Adrenal gland (tissue), 12 donors: ENCODE results near the gene HOXD8. TPM values are rescaled to one million over a fixed set of nuclear protein-coding genes. Genes with fewer than 3 reads are reported as not detected.

Source experiments
- DNase-seq, 7 donors: peaks; one replicate each; pipeline ENCODE4 v3.0.0-alpha.2; 2019 to 2020
- H3K27ac ChIP-seq, 5 donors: fragments of 200-600 bp; sonication (generic) in 4 of 5; 1 replicate in 3 of 5; 2 replicates in 2 of 5; pipeline versions ENCODE4 v1.5.1 to v1.8.0; 2016 to 2020; ENCODE audit warnings: mild to moderate bottlenecking in 1 of 5
- H3K27me3 ChIP-seq: fragments of 200-600 bp; 2 replicates; pipeline ENCODE4 v1.8.0; 2021
- H3K36me3 ChIP-seq, 2 donors: fragments of 200-600 bp; replicated peaks in 1 of 2; 1 replicate in 1 of 2; 2 replicates in 1 of 2; pipeline versions ENCODE4 v1.5.1 to v1.8.0; 2018 to 2022
- H3K4me1 ChIP-seq, 2 donors: fragments of 200-600 bp; replicated peaks in 1 of 2; 1 replicate in 1 of 2; 2 replicates in 1 of 2; pipeline versions ENCODE4 v1.5.1 to v1.8.0; 2018 to 2021
- H3K4me3 ChIP-seq, 4 donors: fragments of 200-600 bp; sonication (generic) in 3 of 4; one replicate each; pipeline ENCODE4 v1.5.1; 2016 to 2018
- H3K9me3 ChIP-seq, 3 donors: fragments of 200-600 bp; sonication (generic) in 1 of 3; replicated peaks in 1 of 3; 1 replicate in 2 of 3; 2 replicates in 1 of 3; pipeline versions ENCODE4 v1.5.1 to v1.8.0; 2016 to 2021
- CTCF ChIP-seq, 6 experiments: fragments of 450-650 bp in 4 of 6; fragments of 200-600 bp in 2 of 6; sonication (generic) in 1 of 6; IDR thresholded peaks; 1 replicate in 5 of 6; 2 replicates in 1 of 6; pipeline versions ENCODE4 v1.5.1 to v1.8.0; 2016 to 2021; ENCODE audit warnings: antibody characterized with exemption in 6 of 6, mild to moderate bottlenecking in 2 of 6, moderate library complexity in 1 of 6
- POLR2A ChIP-seq, 2 donors: fragments of 450-650 bp; IDR thresholded peaks; one replicate each; pipeline ENCODE4 v1.6.1; 2017; ENCODE audit warnings: antibody characterized with exemption in 2 of 2, mild to moderate bottlenecking in 2 of 2, moderate library complexity in 1 of 2
- WGBS, 4 donors: extraction: QIAGEN DNeasy Blood & Tissue Kit in 2 of 4; methylation state at CpG; one replicate each; pipeline versions ENCODE4 v1.1.5 to v1.1.7; 2013 to 2017; 5-methylcytosine and 5-hydroxymethylcytosine counted together
- intact Hi-C, 2 donors: fragments of 100-400 bp; cut with DNase I; formaldehyde crosslinking; loops; one replicate each; pipeline versions ENCODE4 v1.14.1 to v1.15.0; 2022 to 2023
- polyA plus RNA-seq, 3 donors: library from polyadenylated mRNA; stranded (reverse); fragments of 200-250 nt in 2 of 3; fragments of 350-450 nt in 1 of 3; fragmentation: Illumina TruSeq in 1 of 3; extraction: RNeasy Lipid Tissue Mini Kit (QIAGEN cat#74804) in 1 of 3; gene quantifications; one replicate each; pipeline ENCODE4 v1.2.3, GENCODE V29; 2013 to 2014
- total RNA-seq, 9 donors: library from RNA; depleted of rRNA in 4 of 9; stranded (reverse); fragments of >200 nt in 4 of 9; fragments of 120-200 nt in 1 of 9; fragmentation: NEBNext Ultra II Directional in 1 of 9; extraction: Animal tissue kit (Norgen Biotek cat#: 25700) in 1 of 9; gene quantifications; one replicate each; pipeline versions ENCODE4 v1.1.0 to v1.2.4, GENCODE V29; 2013 to 2023
- donor health status: healthy with polysubstance abuse.
- donor health status: Bipolar disorder and iron deficiency.
- donor health status: DM: yes; HTN: yes; CAD: no.
- donor health status: DM: no; HTN: no; CAD: no.
- donor health status: DM: no; HTN: no; CAD: no.
- donor health status: DM: yes; HTN: yes; CAD: no.

HOXD8 gene
- total and polyA plus RNA-seq, 12 donors = 11.3 to 46.2 (median 33.3) TPM

- Histone ChIP-seq H3K27me3 (peaks cover 9% of the 10 kb centered on the region), H3K9me3 (no peaks in the 10 kb centered on the region), H3K27ac (peak overlapping the region in 1 of 5 donors; percentile 17), H3K36me3 (no peaks in the 10 kb centered on the region), H3K4me3 (no peak overlapping the region), H3K4me1 (peaks cover 0 to 9% of the 10 kb centered on the region in 2 donors)
- intact Hi-C loops = no loop called here
- TF ChIP-seq CTCF (IDR thresholded peaks at IDR 0.05) (no peak), POLR2A (IDR thresholded peaks at IDR 0.05) (no peak)
- DNase-seq = no peak
- WGBS, 4 donors = 60 to 83% (median 64%) methylated on average over 31 to 60 of the region's 60 CpGs
Measured at GRCh38 chr2:176172007-176172894, 42.7 kb downstream of the HOXD8 start.

- Histone ChIP-seq H3K4me3 (no peak overlapping the region), H3K4me1 (peaks cover 3 to 14% of the 10 kb centered on the region in 2 donors), H3K9me3 (no peaks in the 10 kb centered on the region), H3K27me3 (peaks cover 10% of the 10 kb centered on the region), H3K27ac (no peak overlapping the region), H3K36me3 (no peaks in the 10 kb centered on the region)
- TF ChIP-seq CTCF (IDR thresholded peaks at IDR 0.05) (no peak), POLR2A (IDR thresholded peaks at IDR 0.05) (no peak)
- whole genome bisulfite sequencing, 4 donors = 71 to 80% (median 76%) methylated on average over 14 of the region's 14 CpGs
- intact Hi-C loops = no loop called here
- no peak for DNase-seq
Measured at GRCh38 chr2:176172895-176173566, 43.5 kb downstream of the HOXD8 start.

GRCh38 chr2:176173567-176174381, 44.3 kb downstream of the HOXD8 start:
- H3K27ac ChIP-seq = peak overlapping the region in 1 of 5 donors; percentile 62
- H3K4me1 ChIP-seq = peaks cover 5 to 19% of the 10 kb centered on the region in 2 donors
- DNase-seq = no peak
- 67 to 79% (median 70%) methylated on average over 7 of the region's 7 CpGs for WGBS, 4 donors
- no peak overlapping the region for H3K4me3 ChIP-seq
- no peaks in the 10 kb centered on the region for H3K36me3 ChIP-seq
- H3K27me3 ChIP-seq = peaks cover 12% of the 10 kb centered on the region
- intact Hi-C loops = no loop called here
- H3K9me3 ChIP-seq = no peaks in the 10 kb centered on the region
- no peak for TF ChIP-seq POLR2A (IDR thresholded peaks at IDR 0.05)
- TF ChIP-seq CTCF (IDR thresholded peaks at IDR 0.05) = no peak
